Adipocyte (in vitro differentiated cells): ENCODE data around the gene CXCL16.
"Not testable (repeated sequence)": the region's sequence is repeated elsewhere in the genome, so short reads cannot be mapped to it uniquely, and the experiment has no call there.

ENCODE experiments used
- DNase-seq: peaks from one replicate; pipeline ENCODE4 v3.0.0-alpha.2; 2015; ENCODE audit warnings: low read depth
- H3K27me3 ChIP-seq: replicated peaks from 2 replicates; pipeline ENCODE4 v1.7.0; 2013; ENCODE audit warnings: mild to moderate bottlenecking, low read length, moderate library complexity; ENCODE audit not compliant: control insufficient read depth, insufficient read depth
- H3K36me3 ChIP-seq: 2 replicates; pipeline ENCODE4 v1.7.0; 2013; ENCODE audit warnings: low read length, mild to moderate bottlenecking, moderate library complexity; ENCODE audit not compliant: control insufficient read depth, insufficient read depth, severe bottlenecking
- H3K4me1 ChIP-seq: 2 replicates; pipeline ENCODE4 v1.7.0; 2013; ENCODE audit warnings: mild to moderate bottlenecking, low read length, moderate library complexity; ENCODE audit not compliant: control insufficient read depth, insufficient read depth
- H3K4me3 ChIP-seq: 2 replicates; pipeline ENCODE4 v1.7.0; 2013; ENCODE audit warnings: mild to moderate bottlenecking, low read length, moderate library complexity
- H3K9ac ChIP-seq: 2 replicates; pipeline ENCODE4 v1.7.0; 2013; ENCODE audit warnings: mild to moderate bottlenecking, low read length, moderate library complexity
- H3K9me3 ChIP-seq: 2 replicates; pipeline ENCODE4 v1.7.0; 2013; ENCODE audit warnings: mild to moderate bottlenecking, low read length, moderate library complexity; ENCODE audit not compliant: control insufficient read depth

Gene CXCL16

DNA sequence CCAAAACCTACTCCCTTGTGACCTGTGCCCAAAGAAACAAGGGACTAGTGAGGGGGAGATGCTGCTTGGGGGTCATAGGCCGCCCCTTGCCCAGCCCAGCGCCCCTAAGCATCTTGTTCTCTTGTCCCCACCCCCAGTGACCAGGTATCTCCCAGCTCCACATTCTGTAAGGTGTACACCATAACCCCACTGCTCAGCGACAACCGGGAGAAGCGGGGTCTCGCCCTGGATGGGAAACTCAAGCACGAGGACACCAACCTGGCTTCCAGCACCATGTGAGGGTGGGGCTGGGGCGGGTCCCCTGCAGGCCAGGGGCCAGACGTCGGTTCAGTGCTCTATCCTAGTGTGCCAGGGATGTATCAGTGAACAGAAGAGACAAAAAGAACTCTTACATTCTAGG lies 20.6 kb downstream of the CXCL16 start:
- DNase-seq: no peak
- Histone ChIP-seq H3K36me3 (no peaks in the 10 kb centered on the region), H3K27me3 (no peaks in the 10 kb centered on the region), H3K9ac (no peak overlapping the region), H3K4me3 (no peak overlapping the region), H3K4me1 (no peaks in the 10 kb centered on the region), H3K9me3 (no peaks in the 10 kb centered on the region)

DNA sequence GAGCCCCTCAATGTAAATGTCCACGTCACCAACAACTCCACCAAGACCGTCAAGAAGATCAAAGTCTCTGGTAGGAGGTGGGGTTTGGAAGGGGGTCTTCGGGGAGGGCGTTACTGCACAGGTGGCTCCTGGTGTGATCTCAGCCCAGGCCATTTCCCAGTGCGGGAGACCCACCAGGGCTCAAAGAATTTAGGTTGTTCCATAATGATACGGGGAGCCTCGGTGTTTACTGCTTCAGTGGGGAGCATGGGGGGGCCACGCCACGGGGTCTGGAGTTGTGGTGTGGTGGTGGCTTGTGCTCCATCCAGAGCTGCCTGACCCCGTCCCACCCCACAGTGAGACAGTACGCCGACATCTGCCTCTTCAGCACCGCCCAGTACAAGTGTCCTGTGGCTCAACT lies 21.5 kb downstream of the CXCL16 start:
- Histone ChIP-seq H3K4me1 (no peaks in the 10 kb centered on the region), H3K9ac (no peak overlapping the region), H3K36me3 (no peaks in the 10 kb centered on the region), H3K4me3 (no peak overlapping the region), H3K27me3 (no peaks in the 10 kb centered on the region), H3K9me3 (no peaks in the 10 kb centered on the region)
- no peak for DNase-seq

DNA sequence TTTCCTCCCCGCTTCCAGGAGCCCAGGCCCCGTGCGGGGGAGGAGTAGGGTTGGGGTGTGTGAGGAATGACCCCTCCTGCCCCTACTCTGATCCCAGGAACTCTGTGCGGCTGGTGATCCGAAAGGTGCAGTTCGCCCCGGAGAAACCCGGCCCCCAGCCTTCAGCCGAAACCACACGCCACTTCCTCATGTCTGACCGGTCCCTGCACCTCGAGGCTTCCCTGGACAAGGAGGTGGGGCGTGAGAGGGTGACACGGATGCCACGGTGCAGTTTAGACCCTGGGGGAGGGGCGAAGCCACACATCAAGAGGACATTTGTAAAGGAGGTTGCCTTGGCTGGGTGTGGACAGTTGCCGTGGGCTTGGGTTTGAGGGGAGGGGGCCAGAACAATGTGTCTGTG lies 21.9 kb downstream of the CXCL16 start:
- H3K4me3 ChIP-seq: no peak overlapping the region
- no peaks in the 10 kb centered on the region for H3K27me3 ChIP-seq
- no peaks in the 10 kb centered on the region for H3K9me3 ChIP-seq
- no peaks in the 10 kb centered on the region for H3K36me3 ChIP-seq
- DNase-seq: no peak
- H3K4me1 ChIP-seq: no peaks in the 10 kb centered on the region
- no peak overlapping the region for H3K9ac ChIP-seq

DNA sequence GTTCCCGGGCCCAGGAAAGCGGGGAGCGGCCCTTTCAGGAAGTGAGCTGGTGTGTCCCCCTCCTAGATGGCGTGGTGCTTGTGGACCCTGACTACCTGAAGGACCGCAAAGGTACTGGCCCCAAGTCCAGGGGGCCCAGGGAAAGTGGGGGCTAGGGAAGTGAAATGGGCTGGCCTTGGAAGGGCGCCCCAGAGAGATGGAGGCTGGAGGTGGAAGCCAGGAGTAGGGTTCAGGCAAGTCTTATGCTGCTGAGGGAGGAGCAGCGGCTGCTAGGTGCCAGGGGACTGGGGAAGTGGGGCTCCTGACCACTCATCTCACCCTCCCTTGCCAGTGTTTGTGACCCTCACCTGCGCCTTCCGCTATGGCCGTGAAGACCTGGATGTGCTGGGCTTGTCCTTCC lies 23.6 kb downstream of the CXCL16 start:
- no peaks in the 10 kb centered on the region for H3K36me3 ChIP-seq
- H3K4me1 ChIP-seq: no peaks in the 10 kb centered on the region
- DNase-seq: no peak

DNA sequence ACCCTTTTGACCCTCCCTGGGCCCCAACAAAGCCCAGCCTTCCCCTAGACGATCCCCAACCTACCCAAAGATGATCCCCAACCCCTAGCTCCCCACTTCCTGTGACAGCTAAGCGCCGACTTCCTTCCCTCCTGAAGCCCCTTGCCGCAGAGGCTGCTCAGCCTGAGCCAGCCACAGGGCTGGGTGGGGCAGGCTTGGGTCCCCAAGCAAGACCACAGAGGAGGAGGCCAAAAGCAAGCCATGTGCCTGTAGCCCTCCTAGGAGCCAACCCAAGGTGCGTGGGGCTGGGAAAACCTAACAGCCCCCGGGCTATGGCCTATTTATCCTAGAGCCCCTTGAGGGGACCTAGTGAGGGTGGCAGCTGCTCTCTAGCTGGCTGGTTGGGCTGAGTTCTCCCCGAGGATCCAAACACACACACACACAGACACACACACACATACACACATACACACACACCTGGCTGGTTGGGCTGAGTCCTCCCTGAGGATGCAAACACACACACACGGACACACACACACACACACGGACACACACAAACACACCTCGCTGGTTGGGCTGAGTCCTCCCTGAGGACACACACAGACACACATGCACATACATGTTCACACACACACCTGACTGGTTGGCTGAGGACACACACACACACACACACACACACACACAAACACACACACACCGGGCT lies 24.5 kb downstream of the CXCL16 start:
- H3K4me3 ChIP-seq: no peak overlapping the region
- no peaks in the 10 kb centered on the region for H3K36me3 ChIP-seq
- no peak for DNase-seq
- no peaks in the 10 kb centered on the region for H3K9me3 ChIP-seq
- H3K4me1 ChIP-seq: peaks cover 3% of the 10 kb centered on the region
- no peak overlapping the region for H3K9ac ChIP-seq
- no peaks in the 10 kb centered on the region for H3K27me3 ChIP-seq

More for the DNA sequence above, 23.6 kb downstream of the CXCL16 start:
- H3K27me3 ChIP-seq: no peaks in the 10 kb centered on the region
- no peaks in the 10 kb centered on the region for H3K9me3 ChIP-seq
- H3K4me3 ChIP-seq: no peak overlapping the region
- H3K9ac ChIP-seq: no peak overlapping the region

DNA sequence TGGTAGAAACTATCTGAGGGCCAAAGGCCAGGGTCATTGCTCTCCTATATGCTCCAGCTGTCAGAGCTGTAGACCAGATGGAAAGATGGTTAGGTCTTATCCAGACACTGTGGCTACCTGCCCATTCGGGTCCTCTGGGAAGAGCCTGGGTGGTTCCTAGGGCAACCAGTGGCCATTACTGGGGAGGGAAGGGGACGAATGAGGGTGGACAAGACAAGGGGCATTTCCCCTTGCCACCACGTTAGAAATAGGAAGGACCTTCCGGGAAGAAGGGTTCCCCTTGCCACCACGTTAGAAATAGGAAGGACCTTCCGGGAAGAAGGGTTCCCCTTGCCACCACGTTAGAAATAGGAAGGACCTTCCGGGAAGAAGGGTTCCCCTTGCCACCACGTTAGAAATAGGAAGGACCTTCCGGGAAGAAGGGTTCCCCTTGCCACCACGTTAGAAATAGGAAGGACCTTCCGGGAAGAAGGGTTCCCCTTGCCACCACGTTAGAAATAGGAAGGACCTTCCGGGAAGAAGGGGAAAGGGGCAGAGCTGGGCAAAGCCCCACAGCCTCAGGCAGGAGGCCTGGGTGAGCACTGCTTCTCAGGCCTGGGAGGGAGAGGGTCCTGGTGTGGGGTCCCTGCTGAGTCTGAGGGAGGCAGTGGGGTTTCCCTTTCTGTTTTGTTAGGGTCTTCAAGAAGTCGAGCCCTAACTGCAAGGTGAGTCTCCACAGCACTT lies 25.2 kb downstream of the CXCL16 start:
- not testable (repeated sequence) for H3K36me3 ChIP-seq, H3K4me1 ChIP-seq, H3K9me3 ChIP-seq, H3K9ac ChIP-seq, H3K4me3 ChIP-seq, DNase-seq, H3K27me3 ChIP-seq

DNA sequence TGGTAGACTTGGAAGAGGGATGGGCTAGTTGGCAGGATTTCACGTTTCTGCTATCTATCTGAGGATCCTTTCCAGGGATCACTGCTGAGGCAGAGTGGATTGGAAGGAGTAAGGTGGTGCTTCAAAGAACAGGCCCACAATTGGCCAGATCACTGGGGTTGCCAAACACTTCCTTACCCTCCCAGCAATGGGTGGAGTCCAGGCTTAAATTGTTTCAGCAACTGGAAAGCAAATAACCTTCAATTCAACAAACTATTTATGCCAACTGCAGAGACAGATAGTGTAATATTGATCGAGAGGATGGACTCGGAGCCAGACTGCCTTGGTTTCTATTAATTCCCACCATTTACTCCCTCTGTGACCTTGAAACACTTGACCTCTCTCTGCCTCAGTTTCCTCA lies 27.2 kb downstream of the CXCL16 start:
- Histone ChIP-seq H3K9ac (no peak overlapping the region), H3K36me3 (no peaks in the 10 kb centered on the region), H3K9me3 (no peaks in the 10 kb centered on the region), H3K27me3 (no peaks in the 10 kb centered on the region), H3K4me3 (no peak overlapping the region), H3K4me1 (peaks cover 6% of the 10 kb centered on the region)
- DNase-seq: no peak

DNA sequence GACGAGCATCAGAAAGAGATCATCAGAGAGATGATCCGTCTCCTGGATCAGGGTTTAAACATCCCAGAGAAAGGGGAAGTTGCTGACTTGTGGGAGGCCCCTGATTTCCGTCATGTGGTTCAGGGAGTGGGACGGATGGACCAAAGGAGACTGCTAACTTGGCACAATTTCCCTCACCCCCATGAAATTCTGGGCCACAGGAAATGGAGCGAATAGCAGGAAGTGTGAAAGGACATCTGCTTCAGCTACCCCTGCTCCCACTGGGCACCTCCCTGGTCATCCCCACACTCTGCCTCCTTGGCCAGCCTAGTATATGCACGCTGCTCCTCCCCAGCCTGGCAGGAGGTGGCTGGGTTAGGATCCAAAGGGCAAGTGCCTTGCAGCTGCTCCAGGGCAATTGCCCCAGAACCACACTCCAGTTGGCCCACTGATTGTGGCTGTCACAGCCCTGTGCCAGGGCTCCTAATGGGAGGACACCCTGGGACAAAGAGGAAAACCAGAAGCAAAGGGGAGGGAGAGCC lies 28.0 kb downstream of the CXCL16 start:
- no peak for DNase-seq
- no peak overlapping the region for H3K9ac ChIP-seq
- no peak overlapping the region for H3K4me3 ChIP-seq
- H3K36me3 ChIP-seq: no peaks in the 10 kb centered on the region
- H3K9me3 ChIP-seq: no peaks in the 10 kb centered on the region
- no peaks in the 10 kb centered on the region for H3K27me3 ChIP-seq
- peaks cover 6% of the 10 kb centered on the region for H3K4me1 ChIP-seq

DNA sequence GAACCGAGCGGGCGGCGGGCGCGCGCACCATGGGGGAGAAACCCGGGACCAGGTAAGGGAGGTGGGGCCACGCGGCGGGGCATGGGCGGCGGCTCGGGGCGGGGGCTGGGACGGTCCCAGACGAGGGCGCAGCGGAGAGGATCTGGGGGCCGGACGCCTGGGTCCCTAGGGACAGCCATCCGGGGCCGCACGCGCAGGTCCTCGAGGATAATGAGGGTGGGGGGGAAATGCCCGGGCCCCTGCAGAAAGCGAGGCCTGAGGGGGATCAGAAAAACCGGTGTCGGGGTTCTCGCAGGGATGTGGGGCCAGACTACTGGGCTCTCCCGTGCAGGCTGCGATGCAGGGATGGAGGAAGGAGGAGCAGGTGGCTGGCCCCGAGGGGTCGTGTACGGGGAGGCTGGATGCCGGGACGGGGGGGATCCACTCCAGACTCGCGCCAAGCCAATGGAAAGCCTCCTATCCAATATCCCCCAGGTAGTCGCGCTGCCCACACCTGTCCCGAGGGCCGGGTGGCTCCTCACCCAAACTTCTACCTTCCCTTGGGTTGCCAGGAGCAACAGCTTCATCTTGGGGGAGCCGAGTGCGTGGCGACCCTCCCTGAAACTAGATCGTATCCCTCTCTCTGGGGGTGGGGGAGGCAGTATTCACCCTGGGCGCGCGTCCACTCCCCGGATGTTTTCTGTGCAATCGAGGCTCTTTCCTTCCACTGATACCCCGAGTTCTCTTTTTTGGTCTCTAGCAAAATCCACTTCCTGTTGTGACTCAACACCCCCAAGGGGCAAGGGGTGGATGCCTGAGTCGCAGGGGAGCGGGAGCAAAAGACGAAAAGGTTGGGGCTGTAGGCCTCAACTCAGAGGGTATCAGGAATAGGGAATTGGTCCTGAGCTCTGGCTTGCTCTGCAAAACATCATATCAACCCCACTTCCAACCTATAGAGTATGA lies 28.8 kb downstream of the CXCL16 start:
- Histone ChIP-seq H3K9me3 (no peaks in the 10 kb centered on the region), H3K9ac (peak overlapping the region; percentile 73), H3K4me3 (peak overlapping the region; percentile 81), H3K27me3 (no peaks in the 10 kb centered on the region), H3K36me3 (no peaks in the 10 kb centered on the region), H3K4me1 (peaks cover 6% of the 10 kb centered on the region)
- DNase-seq: no peak

DNA sequence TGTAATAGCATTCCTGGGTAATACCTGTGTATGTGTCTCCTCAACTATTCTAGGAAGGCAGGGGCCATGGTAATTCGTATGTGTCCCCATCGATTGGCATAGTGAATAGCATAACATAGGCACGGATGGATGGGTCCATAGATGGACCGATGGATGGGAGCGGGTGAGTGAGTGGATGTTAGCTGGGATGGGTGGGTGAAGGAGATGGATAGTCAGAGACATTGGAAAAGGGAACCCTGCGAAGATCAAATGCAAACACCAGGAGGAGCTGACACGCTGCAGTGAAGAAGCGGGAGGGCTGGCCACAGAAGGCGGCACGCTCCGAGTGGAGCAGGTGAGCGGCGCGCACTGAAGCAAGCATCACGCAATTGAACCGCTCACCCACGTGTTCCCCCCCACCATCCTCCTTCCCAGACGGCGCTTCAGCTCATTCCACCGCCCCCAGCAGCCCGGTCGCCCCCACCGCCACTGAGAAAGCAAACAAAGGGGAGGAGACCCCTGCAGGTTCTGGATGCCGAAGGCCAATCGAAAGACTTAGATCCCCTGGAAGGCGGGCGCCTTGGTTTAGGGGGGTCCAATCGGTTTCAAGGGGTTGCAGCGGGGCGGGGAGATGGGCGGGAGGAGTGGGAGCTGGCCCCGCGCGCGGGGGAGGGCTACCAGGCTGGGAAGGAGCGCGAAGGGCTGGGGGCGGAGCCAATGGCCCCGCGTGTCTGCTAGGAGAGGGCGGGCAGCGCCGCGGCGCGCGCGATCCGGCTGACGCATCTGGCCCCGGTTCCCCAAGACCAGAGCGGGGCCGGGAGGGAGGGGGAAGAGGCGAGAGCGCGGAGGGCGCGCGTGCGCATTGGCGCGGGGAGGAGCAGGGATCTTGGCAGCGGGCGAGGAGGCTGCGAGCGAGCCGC lies 29.7 kb downstream of the CXCL16 start, which contains the start of gene ARRB2:
Gene ARRB2 (plus strand): TSS at position 839 of the 899 bp plus-strand sequence. CDS start 90 bp downstream, outside the sequence.
- H3K36me3 ChIP-seq: no peaks in the 10 kb centered on the region
- peaks cover 6% of the 10 kb centered on the region for H3K4me1 ChIP-seq
- no peaks in the 10 kb centered on the region for H3K27me3 ChIP-seq
- H3K4me3 ChIP-seq: peak within 1 kb of the TSS; percentile 81
- DNase-seq: peak; percentile 99
- H3K9ac ChIP-seq: peak within 1 kb of the TSS; percentile 73
- H3K9me3 ChIP-seq: no peaks in the 10 kb centered on the region
